Activated T-helper 1 cell treated with anti-CD3 and anti-CD28 coated beads, Interleukin-12 subunit alpha, Interleukin-12 subunit beta, Interleukin-2, Interleukin-4 antibody, amounts not matched to agents 30 ng/mL and 10 ng/mL and 1 ng/mL, durations not matched to agents 14 hours and 24 hours and 36 hours (primary cell): ENCODE data around the gene FAM229B. TPM values are rescaled to one million over a fixed set of nuclear protein-coding genes. Genes with fewer than 3 reads are reported as not detected.

Source experiments
- DNase-seq: peaks from one replicate; pipeline ENCODE4 v3.0.0; 2021; ENCODE audit warnings: low spot score
- H3K27ac Mint-ChIP-seq: one replicate; pipeline ENCODE4 v1.8.0; 2021; ENCODE audit warnings: mild to moderate bottlenecking, mixed read lengths
- H3K27me3 Mint-ChIP-seq: one replicate; pipeline ENCODE4 v1.8.0; 2022; ENCODE audit warnings: mild to moderate bottlenecking, moderate library complexity, mixed read lengths; ENCODE audit not compliant: insufficient read depth
- H3K36me3 Mint-ChIP-seq: one replicate; pipeline ENCODE4 v1.8.0; 2021; ENCODE audit warnings: low read depth, mixed read lengths
- H3K4me1 Mint-ChIP-seq: one replicate; pipeline ENCODE4 v1.8.0; 2021; ENCODE audit warnings: low read depth, mixed read lengths
- H3K4me3 Mint-ChIP-seq: one replicate; pipeline ENCODE4 v1.8.0; 2021; ENCODE audit warnings: mild to moderate bottlenecking, moderate library complexity, mixed read lengths
- H3K9me3 Mint-ChIP-seq: one replicate; pipeline ENCODE4 v1.8.0; 2021; ENCODE audit warnings: mixed read lengths
- intact Hi-C: fragments of 100-400 bp; cut with micrococcal nuclease; formaldehyde crosslinking; loops from one replicate; pipeline ENCODE4 v1.15.1; 2024
- total RNA-seq: library from RNA; stranded (reverse); gene quantifications from 2 replicates; pipeline ENCODE4 v1.2.3, GENCODE V29; 2022

The FAM229B gene
- total RNA-seq, 1 donor from 2014 or later, result 2.2 TPM

- intact Hi-C loops, result no loop called here
- Mint-ChIP-seq H3K36me3 (no peaks in the 10 kb centered on the region), H3K4me3 (no peak overlapping the region), H3K27me3 (peaks cover 9% of the 10 kb centered on the region), H3K9me3 (no peaks in the 10 kb centered on the region), H3K27ac (peak overlapping the region; percentile 10), H3K4me1 (peaks cover 21% of the 10 kb centered on the region)
- no peak for DNase-seq
Observed at GRCh38 chr6:112118034-112118433, 30.6 kb downstream of the FAM229B start.

- no peaks in the 10 kb centered on the region for H3K9me3 Mint-ChIP-seq
- H3K36me3 Mint-ChIP-seq, result no peaks in the 10 kb centered on the region
- no peak overlapping the region for H3K4me3 Mint-ChIP-seq
- DNase-seq, result no peak
- H3K27me3 Mint-ChIP-seq, result peaks cover 5% of the 10 kb centered on the region
- peaks cover 3% of the 10 kb centered on the region for H3K4me1 Mint-ChIP-seq
- intact Hi-C loops, result no loop called here
- no peak overlapping the region for H3K27ac Mint-ChIP-seq
Observed at GRCh38 chr6:112122756-112123155, 35.4 kb downstream of the FAM229B start.

GRCh38 chr6:112123982-112124381, 36.6 kb downstream of the FAM229B start:
- intact Hi-C loops, result no loop called here
- no peaks in the 10 kb centered on the region for H3K36me3 Mint-ChIP-seq
- H3K4me1 Mint-ChIP-seq, result no peaks in the 10 kb centered on the region
- no peaks in the 10 kb centered on the region for H3K9me3 Mint-ChIP-seq
- no peak overlapping the region for H3K27ac Mint-ChIP-seq
- H3K27me3 Mint-ChIP-seq, result peaks cover 5% of the 10 kb centered on the region
- no peak for DNase-seq
- no peak overlapping the region for H3K4me3 Mint-ChIP-seq

GRCh38 chr6:112128208-112128607, 40.8 kb downstream of the FAM229B start:
- DNase-seq, result no peak
- Mint-ChIP-seq H3K27ac (no peak overlapping the region), H3K27me3 (peaks cover 16% of the 10 kb centered on the region), H3K4me3 (no peak overlapping the region), H3K4me1 (no peaks in the 10 kb centered on the region), H3K36me3 (no peaks in the 10 kb centered on the region), H3K9me3 (no peaks in the 10 kb centered on the region)
- intact Hi-C loops, result no loop called here

GRCh38 chr6:112130878-112131277, 43.5 kb downstream of the FAM229B start:
- no peaks in the 10 kb centered on the region for H3K36me3 Mint-ChIP-seq
- H3K27ac Mint-ChIP-seq, result no peak overlapping the region
- no peak for DNase-seq
- H3K9me3 Mint-ChIP-seq, result no peaks in the 10 kb centered on the region
- no peaks in the 10 kb centered on the region for H3K4me1 Mint-ChIP-seq
- intact Hi-C loops, result no loop called here
- peaks cover 21% of the 10 kb centered on the region for H3K27me3 Mint-ChIP-seq
- H3K4me3 Mint-ChIP-seq, result no peak overlapping the region

GRCh38 chr6:112139052-112139451, 51.7 kb downstream of the FAM229B start:
- Mint-ChIP-seq H3K4me1 (no peaks in the 10 kb centered on the region), H3K27ac (no peak overlapping the region), H3K9me3 (no peaks in the 10 kb centered on the region), H3K4me3 (no peak overlapping the region), H3K36me3 (no peaks in the 10 kb centered on the region), H3K27me3 (peaks cover 19% of the 10 kb centered on the region)
- intact Hi-C loops, result no loop called here
- DNase-seq, result no peak

- H3K9me3 Mint-ChIP-seq, result no peaks in the 10 kb centered on the region
- H3K36me3 Mint-ChIP-seq, result no peaks in the 10 kb centered on the region
- H3K4me3 Mint-ChIP-seq, result no peak overlapping the region
- peaks cover 9% of the 10 kb centered on the region for H3K27me3 Mint-ChIP-seq
- DNase-seq, result no peak
- H3K27ac Mint-ChIP-seq, result no peak overlapping the region
- intact Hi-C loops, result no loop called here
- no peaks in the 10 kb centered on the region for H3K4me1 Mint-ChIP-seq
Observed at GRCh38 chr6:112141707-112142106, 54.3 kb downstream of the FAM229B start.

GRCh38 chr6:112144145-112144926, 56.9 kb downstream of the FAM229B start:
- no peaks in the 10 kb centered on the region for H3K9me3 Mint-ChIP-seq

GRCh38 chr6:112145080-112145573, 57.7 kb downstream of the FAM229B start:
- intact Hi-C loops, result no loop called here

More at GRCh38 chr6:112144145-112144926, 56.9 kb downstream of the FAM229B start:
- intact Hi-C loops, result no loop called here
- DNase-seq, result no peak
- H3K4me1 Mint-ChIP-seq, result no peaks in the 10 kb centered on the region
- peaks cover 10% of the 10 kb centered on the region for H3K27me3 Mint-ChIP-seq
- H3K27ac Mint-ChIP-seq, result no peak overlapping the region
- H3K36me3 Mint-ChIP-seq, result no peaks in the 10 kb centered on the region
- no peak overlapping the region for H3K4me3 Mint-ChIP-seq

GRCh38 chr6:112148103-112148502, 60.7 kb downstream of the FAM229B start:
- H3K9me3 Mint-ChIP-seq, result no peaks in the 10 kb centered on the region
- intact Hi-C loops, result no loop called here
- peaks cover 5% of the 10 kb centered on the region for H3K27me3 Mint-ChIP-seq
- no peak overlapping the region for H3K4me3 Mint-ChIP-seq
- no peak overlapping the region for H3K27ac Mint-ChIP-seq
- H3K4me1 Mint-ChIP-seq, result peaks cover 7% of the 10 kb centered on the region
- DNase-seq, result no peak
- no peaks in the 10 kb centered on the region for H3K36me3 Mint-ChIP-seq

More at GRCh38 chr6:112145080-112145573, 57.7 kb downstream of the FAM229B start:
- Mint-ChIP-seq H3K4me1 (peaks cover 7% of the 10 kb centered on the region), H3K36me3 (no peaks in the 10 kb centered on the region), H3K9me3 (no peaks in the 10 kb centered on the region), H3K4me3 (no peak overlapping the region), H3K27me3 (peaks cover 6% of the 10 kb centered on the region), H3K27ac (no peak overlapping the region)
- no peak for DNase-seq

GRCh38 chr6:112149236-112149635, 61.8 kb downstream of the FAM229B start:
- H3K9me3 Mint-ChIP-seq, result no peaks in the 10 kb centered on the region
- no peak for DNase-seq
- H3K27ac Mint-ChIP-seq, result no peak overlapping the region
- H3K27me3 Mint-ChIP-seq, result peaks cover 5% of the 10 kb centered on the region
- no peaks in the 10 kb centered on the region for H3K36me3 Mint-ChIP-seq
- intact Hi-C loops, result no loop called here
- no peak overlapping the region for H3K4me3 Mint-ChIP-seq
- peaks cover 11% of the 10 kb centered on the region for H3K4me1 Mint-ChIP-seq

- Mint-ChIP-seq H3K27ac (no peak overlapping the region), H3K9me3 (no peaks in the 10 kb centered on the region), H3K36me3 (no peaks in the 10 kb centered on the region), H3K4me3 (no peak overlapping the region), H3K27me3 (peaks cover 5% of the 10 kb centered on the region), H3K4me1 (peaks cover 17% of the 10 kb centered on the region)
- no peak for DNase-seq
- intact Hi-C loops, result no loop called here
Observed at GRCh38 chr6:112149719-112150263, 62.4 kb downstream of the FAM229B start.

- H3K27ac Mint-ChIP-seq, result no peak overlapping the region
- H3K4me3 Mint-ChIP-seq, result no peak overlapping the region
- peaks cover 18% of the 10 kb centered on the region for H3K4me1 Mint-ChIP-seq
- DNase-seq, result no peak
- intact Hi-C loops, result no loop called here
- H3K9me3 Mint-ChIP-seq, result no peaks in the 10 kb centered on the region
- H3K36me3 Mint-ChIP-seq, result no peaks in the 10 kb centered on the region
- H3K27me3 Mint-ChIP-seq, result peaks cover 5% of the 10 kb centered on the region
Observed at GRCh38 chr6:112150363-112150762, 63.0 kb downstream of the FAM229B start.
